Measurements from ENCODE around the gene WDR93.
"Not testable (repeated sequence)": the region's sequence is repeated elsewhere in the genome, so short reads cannot be mapped to it uniquely, and the experiment has no call there.

The WDR93 gene

DNA sequence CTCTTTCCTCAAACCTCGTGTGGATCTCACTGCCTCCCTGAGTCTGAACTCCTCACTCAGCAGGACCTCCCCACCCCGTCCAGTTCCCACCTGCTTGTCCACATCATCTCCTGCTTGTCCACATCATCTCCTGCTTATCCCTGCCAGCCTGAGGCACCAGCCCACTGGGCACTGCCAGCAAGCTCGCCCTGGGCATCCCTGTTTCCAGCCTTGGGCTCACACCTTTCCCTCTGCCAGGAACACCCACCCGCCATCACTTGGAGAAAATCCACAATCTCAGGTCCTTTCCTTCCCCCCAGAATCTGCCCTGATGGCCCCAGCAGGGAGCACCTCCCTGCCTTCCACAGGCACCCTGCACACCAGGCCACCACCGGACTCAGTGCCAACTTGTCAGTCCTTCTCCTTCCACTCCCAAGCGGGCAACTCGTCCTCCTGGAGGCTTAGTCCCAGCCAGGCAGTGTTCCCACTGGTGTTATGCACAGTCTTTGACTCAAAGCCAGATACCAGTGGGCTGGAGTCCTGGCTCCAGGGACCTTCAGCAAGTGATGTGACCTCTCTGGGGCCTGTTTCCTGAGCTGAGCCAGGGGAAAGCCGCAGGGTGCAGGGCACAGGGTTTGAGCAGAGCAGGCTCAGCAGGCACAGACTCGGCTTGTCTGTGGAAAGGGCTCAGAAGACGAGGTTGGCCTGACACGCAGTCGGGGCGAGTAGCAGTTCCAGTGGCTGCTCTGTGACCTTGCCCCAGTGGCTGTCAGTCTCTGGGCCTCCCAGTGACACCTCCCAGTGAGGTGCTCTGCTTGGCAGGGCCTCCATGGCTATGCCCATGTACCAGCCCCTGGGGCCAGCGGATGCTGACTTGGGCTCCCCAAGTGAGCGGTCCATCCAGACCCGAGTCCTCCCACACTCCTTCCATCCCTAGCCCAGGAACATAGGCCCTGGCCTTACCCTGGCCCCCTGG, 76.0 kb downstream of the WDR93 start:
- FAIRE-seq (no peak), DNase-seq (ENCODE audit: insufficient read length, low spot score) (no peak)

DNA sequence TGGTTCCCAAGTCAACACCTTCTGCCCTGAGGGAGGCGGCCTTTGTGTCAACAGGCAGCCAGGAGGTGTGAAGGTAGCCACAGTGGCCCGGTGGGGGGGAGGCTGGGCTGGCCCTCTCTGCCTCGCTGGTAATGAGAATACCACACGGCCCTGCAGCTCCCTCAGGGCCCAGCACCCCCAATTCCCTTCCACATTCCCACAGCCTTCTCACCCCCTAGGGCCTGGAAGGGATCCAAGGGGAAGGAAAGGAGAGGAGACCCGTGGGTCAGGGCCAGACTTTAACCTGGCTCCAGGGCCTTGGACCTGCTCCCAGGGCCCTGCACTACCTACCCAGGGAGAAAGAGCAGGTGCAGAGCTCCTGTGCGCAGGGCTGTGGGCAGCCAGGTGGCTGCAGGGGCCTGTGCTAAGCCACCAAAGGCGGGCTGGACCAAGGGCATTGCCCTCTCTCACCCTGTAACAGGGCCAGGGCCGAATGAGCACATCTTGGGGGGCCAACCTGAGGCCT, 76.9 kb downstream of the WDR93 start:
- FAIRE-seq (no peak), DNase-seq (ENCODE audit: insufficient read length, low spot score) (no peak)

DNA sequence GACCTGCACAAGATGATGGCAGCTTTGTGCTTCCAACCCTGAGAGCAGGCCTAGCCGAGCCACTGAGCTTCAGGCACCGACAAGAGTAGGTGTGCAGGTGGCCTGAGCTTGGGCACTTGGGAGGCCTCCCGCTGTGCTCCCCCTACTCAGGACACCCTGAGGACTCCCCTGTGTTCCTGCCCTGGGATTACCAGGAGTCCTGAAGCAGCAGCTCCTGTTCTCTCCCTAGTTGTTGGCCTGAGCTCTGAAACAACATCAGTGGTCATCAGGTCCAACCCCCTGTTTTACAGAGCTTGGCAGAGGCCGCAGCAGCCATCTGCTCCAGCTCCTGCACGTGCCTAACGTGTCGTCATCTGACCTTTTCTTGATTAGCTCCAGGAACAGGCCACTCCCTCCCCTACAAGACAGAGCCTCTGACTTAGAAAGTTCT, 77.5 kb downstream of the WDR93 start:
- FAIRE-seq = no peak
- no peak for DNase-seq (ENCODE audit: insufficient read length, low spot score)

DNA sequence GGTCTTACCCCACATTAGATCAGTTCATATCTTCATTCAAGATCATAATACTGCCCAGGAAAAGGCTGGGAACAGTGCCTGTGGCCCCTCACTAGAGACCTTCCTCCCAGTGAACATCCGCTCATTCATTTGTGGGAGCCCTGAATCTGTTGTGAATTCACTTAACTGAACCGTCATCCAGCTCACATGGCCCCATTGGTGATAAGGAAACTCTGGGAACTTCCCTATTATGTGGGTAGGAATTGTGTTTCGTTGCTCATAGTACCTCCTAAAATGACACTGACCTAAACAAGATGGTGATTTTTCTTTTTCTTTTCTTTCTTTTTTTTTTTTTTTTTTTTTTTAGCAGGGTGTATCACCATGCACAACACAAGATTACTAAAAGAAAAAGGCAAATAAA, 78.8 kb downstream of the WDR93 start:
- no peak for FAIRE-seq
- no peak for DNase-seq (ENCODE audit: insufficient read length, low spot score)

DNA sequence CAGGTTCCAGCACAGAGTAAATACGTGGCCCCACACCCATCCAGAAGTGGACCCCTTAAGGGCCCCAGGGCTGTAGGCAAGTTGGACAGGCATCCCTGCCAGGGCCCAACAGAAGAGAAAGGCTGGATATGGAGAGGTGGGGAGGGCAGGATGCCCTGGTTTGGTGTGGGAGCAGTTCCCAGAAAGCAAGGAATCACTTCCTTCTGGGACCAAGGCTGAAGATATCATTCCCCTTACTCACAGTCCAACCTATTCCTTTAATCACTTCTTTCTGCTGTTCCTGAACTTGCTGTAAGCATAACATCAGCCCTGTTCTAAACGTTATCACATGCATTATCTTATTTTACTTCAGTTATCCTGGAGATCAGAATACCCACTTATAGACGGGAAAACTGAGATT, 79.4 kb downstream of the WDR93 start:
- FAIRE-seq = no peak
- DNase-seq (ENCODE audit: insufficient read length, low spot score) = no peak

DNA sequence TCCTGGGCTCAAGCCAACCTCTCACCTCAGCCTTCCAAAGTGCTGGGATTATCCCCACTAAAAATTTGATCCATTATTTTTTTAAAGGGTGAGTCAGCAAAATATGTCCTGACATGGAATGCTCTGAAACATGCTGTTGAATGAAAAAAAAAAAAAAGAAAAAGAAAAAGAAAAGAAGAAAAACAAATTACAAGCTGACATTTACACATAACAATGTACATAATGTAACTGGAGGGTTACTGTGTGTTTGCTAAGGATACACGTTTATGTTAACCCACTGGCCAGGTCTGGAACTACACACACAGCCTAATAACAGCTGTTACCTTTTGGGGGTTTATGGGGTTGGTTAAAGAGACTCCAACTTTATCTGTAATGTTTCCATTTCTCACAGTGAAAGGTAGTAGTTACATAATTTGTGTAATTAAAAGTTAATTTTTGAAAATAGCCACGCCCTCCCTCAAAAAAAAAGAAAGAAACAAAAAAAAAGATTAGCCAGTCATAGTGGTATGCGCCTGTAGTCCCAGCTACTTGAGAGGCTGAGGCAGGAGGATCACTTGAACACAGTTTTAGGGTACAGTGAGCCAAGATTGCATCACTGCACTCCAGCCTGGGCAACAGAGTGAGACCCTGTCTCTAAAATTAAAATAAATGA, 82.4 kb downstream of the WDR93 start:
- no peak for DNase-seq (ENCODE audit: insufficient read length, low spot score)
- FAIRE-seq = no peak

DNA sequence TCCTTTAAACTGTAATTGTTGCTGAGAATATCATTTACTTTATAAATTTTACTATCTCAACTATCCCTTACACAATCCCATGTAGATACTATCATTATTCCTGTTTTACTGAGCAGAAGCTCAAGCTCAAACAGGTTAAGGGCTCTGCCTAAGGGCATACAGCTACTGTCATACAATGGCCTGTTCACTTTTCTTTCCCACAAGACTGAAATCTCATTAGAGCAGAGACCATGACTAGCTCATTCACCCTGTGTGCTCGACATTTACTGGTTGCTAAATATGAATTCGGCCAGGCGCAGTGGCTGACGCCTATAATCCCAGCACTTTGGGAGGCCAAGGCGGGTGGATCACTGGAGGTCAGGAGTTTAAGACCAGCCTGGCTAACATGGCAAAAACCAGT, 83.9 kb downstream of the WDR93 start:
- FAIRE-seq = no peak
- no peak for DNase-seq (ENCODE audit: insufficient read length, low spot score)

DNA sequence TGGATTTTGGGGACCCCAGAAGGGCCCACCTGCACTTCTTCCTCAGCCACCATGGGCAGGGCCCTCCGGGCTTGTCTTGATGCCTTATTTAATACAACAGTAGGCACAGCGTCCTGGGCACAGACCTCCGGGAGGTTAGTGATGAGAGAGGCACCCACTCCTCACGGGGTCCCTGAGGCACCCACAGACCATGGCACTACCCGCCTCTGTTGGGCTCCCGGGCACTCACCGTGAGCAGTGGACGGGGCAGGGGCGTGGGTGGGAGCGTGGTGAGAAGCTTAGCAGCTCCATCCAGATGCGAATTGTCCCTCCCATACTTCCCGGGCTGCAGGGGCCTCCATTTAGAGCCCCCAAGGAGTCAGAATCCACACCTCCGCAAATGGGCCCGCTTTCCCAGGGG, 85.2 kb downstream of the WDR93 start:
- DNase-seq (ENCODE audit: insufficient read length, low spot score) (no peak), FAIRE-seq (no peak)

DNA sequence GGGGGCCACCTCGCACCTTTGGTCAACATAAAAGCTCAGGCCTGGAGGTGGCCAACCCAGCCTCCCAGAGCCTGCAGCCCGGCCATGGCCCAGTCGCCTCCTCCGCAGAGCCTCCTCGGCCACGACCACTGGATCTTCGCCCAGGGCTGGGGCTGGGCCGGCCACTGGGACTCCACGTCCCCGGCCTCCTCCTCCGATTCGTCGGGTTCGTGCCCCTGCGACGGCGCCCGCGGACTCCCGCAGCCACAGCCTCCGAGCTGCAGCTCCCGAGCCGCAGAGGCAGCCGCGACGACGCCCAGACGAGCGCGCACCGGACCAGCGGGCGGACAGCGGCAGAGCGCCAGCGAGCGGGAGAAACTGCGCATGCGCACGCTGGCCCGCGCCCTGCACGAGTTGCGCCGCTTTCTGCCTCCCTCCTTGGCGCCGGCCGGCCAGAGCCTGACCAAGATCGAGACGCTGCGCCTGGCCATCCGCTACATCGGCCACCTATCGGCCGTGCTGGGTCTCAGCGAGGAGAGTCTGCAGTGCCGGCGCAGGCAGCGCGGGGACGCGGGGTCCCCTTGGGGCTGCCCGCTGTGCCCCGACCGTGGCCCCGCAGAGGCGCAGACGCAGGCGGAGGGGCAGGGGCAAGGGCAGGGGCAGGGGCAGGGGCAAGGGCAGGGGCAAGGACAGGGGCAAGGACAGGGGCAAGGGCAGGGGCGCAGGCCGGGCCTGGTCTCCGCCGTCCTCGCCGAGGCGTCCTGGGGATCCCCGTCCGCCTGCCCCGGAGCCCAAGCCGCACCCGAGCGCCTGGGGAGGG, 85.9 kb downstream of the WDR93 start, which contains the start of gene MESP2:
TSS of gene MESP2 (plus strand) at position 59 of the 799 bp plus-strand sequence. CDS start at position 85, 26 bp downstream.
- peak; percentile 54 for DNase-seq (ENCODE audit: insufficient read length, low spot score)

DNA sequence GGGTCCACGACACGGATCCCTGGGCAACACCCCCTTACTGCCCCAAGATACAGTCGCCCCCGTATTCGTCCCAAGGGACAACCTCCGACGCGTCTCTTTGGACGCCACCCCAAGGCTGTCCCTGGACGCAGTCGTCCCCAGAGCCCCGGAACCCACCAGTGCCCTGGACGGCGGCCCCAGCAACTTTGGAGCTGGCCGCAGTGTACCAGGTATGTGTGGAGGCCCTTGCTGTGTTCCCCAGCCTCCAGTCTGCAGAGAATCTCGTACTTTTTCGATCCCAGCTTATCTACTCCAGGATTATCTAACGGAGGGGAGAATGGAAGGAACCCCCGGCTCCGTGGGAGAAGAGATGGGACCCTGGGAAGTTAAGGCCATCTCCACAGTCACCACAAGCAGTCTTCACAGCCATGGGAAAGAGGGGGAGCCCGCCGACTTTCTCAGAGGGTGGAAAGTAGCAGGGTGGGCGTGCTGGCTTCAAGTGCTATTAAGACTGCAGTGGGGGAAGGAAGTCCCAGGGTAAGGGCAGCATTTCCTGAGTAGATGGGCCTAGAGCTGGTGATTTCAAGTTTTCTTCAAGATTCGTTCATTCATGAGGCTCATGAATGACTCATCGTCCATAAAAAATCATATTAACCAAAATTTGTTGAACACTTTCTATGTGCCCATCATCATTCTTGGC, 86.6 kb downstream of the WDR93 start:
- FAIRE-seq = no peak
- DNase-seq (ENCODE audit: insufficient read length, low spot score) = no peak

More for the DNA sequence above, 85.9 kb downstream of the WDR93 start, which contains the start of gene MESP2:
- peak; percentile 92 for FAIRE-seq

DNA sequence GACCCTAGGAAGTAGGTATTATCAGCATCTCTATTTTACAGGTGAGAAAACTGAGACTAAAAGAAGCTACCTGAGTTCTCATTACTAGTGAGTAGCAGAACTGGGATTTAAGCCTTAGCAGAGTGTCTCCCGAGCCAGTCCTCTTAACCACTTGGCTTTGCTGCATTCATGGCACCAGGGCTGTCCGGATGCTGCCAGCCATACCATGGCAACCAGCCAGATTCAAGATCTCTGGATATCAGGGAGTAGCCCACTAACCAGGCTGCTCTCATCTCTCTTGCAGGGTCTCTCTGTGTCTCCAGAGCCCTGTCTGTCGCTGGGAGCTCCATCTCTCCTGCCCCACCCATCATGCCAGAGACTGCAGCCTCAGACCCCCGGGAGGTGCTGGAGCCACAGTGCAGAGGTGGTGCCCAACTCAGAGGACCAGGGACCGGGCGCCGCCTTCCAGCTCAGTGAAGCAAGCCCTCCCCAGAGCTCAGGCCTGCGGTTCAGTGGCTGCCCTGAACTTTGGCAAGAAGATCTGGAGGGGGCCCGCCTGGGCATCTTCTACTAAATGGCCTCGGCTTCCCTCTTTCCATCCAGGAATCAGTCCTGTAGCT, 87.3 kb downstream of the WDR93 start:
- no peak for FAIRE-seq
- DNase-seq (ENCODE audit: insufficient read length, low spot score) = no peak

DNA sequence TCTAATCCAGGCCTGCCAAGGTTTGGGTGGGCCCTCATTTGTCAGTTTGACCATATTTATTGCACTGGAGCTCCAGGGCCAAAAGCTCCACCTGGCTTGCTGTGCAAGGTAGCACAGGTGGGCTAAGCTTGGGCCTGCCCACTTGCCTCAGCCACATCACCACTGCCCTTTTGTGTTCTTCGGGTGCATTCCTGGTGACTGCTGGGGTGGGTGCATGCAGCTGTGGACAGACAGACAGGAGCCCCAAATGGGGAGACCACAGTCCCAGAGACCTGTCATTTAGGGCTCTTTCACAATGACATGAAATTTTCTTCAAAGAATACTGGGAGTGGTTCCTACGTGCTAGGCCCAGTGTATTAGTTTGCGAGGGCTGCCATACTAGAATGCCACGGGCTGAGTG, 88.2 kb downstream of the WDR93 start:
- no peak for FAIRE-seq
- no peak for DNase-seq (ENCODE audit: insufficient read length, low spot score)

DNA sequence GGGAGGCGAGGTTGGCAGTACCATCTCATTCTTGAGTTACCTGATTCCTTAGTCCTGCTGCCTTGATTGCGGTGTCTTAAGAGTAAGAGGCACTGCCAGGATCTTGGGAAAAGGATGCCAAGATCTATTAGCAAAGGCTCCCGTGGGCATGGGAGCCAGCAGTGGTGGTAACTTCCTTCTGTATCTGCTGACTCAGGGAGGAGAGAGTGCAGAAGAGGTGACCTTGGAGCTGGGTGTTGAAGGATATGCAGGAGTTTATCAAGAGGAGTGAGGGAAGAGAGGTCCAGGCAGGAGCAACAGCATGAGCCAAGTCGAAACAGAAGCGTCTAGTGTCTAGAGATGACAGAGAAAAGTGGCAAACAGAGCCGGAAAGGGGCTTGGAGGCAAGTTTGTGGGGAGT, 90.0 kb downstream of the WDR93 start:
- FAIRE-seq = no peak

DNA sequence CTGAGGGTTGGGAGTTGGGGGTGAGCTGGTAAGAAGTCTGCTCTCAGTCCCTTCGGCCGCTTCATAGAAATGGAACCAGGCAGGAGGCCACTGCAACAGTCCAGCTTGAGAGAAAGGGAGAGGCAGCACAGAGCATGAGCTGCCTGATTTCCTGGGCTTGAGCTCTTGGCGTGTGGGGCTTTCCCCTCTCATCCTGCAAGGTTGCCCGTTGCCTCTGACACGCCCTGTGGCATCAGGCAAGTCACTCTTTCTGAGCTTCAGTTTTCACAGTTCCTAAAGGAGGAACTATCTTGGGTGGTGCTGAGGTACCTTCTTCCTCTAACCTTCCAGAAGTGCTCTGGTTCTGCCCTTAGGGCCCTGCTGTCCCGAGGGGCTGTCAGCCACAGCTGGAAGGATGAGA, 90.4 kb downstream of the WDR93 start:
- FAIRE-seq (peak; percentile 62), DNase-seq (ENCODE audit: insufficient read length, low spot score) (no peak)

More for the DNA sequence above, 90.0 kb downstream of the WDR93 start:
- DNase-seq (ENCODE audit: insufficient read length, low spot score) = no peak

DNA sequence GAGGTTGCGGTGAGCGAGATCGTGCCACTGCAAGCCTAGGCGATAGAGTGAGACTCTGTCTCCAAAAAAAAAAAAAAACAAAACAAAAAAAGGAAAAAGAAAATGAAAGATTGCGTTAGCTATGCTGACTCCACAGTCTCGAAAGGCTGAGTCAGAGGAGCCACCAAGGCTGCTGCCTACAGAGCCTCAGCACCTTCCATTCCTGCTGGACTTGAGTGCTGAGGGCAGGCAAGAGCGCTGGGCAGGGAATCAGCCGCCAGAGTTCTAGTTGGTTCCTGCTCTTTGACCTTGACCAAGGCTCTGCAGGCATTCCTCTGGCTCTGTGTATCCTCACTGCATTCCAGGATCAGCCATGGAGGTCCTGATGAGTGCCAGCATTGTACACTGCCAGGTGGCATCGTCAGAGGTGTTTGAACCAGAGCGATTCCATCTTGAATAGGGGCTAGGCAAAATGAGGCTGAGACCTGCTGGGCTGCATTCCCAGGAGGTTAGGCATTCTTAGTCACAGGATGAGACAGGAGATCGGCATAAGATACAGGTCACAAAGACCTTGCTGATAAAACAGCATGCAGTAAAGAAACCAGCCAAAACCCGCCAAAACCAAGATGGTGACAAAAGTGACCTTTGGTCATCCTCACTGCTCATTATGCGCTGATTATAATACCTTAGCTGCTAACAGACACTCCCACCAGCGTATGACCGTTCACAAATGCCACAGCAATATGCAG, 91.4 kb downstream of the WDR93 start:
- DNase-seq (ENCODE audit: insufficient read length, low spot score) = no peak
- no peak for FAIRE-seq

DNA sequence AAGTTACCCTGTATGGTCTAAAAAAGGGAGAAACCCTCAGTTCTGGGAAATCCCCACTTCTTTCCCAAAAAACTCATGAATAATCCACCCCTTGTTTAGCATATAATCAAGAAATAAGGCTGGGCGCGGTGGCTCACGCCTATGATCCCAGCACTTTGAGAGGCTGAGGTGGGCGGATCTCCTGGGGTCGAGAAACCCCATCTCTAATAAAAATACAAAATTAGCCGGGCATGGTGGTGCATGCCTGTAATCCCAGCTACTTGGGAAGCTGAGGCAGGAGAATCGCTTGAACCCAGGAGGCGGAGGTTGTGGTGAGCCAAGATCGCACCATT, 92.0 kb downstream of the WDR93 start:
- not testable (repeated sequence) for DNase-seq (ENCODE audit: insufficient read length, low spot score); FAIRE-seq

DNA sequence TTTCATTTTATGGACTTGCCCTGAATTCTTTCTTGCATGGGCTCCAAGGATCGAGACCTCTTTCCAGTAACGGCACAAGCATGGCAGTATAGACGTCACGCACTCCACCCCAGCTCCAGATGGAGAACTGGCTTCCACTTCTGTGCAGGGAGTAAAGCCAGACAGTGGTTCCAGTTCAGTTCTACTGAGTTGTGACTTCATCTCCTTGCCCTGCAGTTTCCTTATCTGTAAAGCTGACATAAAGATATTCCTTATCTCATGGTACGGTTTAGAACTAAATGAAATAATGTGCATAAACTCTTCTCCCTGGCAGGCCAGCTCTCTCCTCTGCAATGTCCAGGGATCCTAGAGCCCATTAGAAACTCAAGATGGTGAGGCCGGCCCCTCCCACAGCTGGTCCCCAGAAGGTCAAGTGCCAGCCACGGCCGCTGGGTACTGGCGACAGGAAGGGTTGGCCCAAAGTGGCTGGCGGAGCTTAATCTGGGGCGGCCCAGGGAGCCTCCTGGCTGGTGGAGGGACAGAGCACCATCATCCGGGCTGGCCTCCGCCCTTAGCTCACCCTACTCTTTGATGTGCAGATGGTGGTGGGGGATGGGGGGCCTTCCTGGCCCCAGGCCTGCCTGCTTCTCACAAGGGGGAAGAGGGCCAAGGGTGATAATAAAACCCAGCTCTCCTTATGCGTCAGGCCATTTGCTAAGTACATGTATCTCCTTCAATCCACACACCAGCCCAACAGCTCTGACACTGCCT, 92.7 kb downstream of the WDR93 start:
- no peak for FAIRE-seq
- no peak for DNase-seq (ENCODE audit: insufficient read length, low spot score)

DNA sequence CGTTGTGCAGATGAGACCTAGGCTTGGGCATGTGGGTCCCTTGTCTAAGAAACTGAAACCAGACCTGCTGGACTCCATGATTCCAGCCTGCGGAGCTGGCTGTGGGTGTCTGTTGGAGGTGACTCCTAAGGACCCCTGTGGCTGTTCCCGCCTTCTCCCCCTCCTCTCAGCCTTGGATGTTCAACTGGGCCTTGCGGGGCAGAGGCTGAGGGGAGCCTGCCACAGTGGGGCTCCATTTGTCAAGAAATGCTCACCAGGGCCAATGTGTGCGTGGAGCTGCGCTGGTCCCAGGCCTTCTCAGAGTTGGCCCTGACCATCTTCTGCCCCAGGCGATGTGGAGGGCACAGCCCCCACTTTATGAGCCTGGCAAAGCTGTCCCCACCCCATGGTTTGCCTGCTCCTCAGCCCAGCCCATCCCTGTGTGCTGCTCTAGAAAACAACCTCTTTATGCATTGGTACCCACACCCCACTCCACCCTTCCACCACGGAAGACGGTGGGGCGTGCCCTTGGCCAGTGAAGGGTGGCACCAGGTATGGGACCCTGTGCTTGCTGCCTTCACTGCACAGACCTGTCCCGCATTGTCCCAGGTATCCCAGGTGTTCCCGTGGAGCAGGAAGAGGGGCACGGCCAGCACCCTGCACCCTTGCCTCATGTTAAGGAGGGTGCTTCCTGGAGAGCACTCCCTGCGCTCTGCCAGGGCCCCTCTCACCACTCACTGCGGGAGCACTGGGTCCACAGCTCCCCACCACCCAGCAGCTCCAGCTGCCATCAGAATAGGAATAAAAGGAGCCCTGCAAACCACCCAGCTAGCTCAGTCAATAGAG, 93.5 kb downstream of the WDR93 start:
- no peak for FAIRE-seq
- no peak for DNase-seq (ENCODE audit: insufficient read length, low spot score)

Measured in HTR-8/SVneo (cell line).